HepG2 (cell line): ENCODE results near the gene TSC22D3. TPM values are rescaled to one million over a fixed set of nuclear protein-coding genes. Genes with fewer than 3 reads are reported as not detected.

Experiments
- ARID4A ChIP-seq: sonication (generic); formaldehyde crosslinking; IDR thresholded peaks from 2 replicates; pipeline ENCODE4 v1.5.0; 2020; ENCODE audit warnings: mild to moderate bottlenecking, missing genetic modification reagents, borderline replicate concordance
- ASH2L ChIP-seq: fragments of 300-600, 200-600 bp; sonication (generic); IDR thresholded peaks from 2 replicates; pipeline ENCODE4 v1.7.0; 2017; ENCODE audit warnings: low read depth, mild to moderate bottlenecking, moderate library complexity, mixed read lengths, low read length; ENCODE audit not compliant: insufficient read length
- ATF2 ChIP-seq: sonication (generic); formaldehyde crosslinking; IDR thresholded peaks from 2 replicates; pipeline ENCODE4 v1.4.0; 2020; ENCODE audit warnings: missing genetic modification reagents
- ATRX ChIP-seq: sonication (generic); formaldehyde crosslinking; IDR thresholded peaks from 2 replicates; pipeline ENCODE4 v1.4.0; 2020; ENCODE audit warnings: missing genetic modification reagents, borderline replicate concordance
- FOXA1 ChIP-seq, 2 experiments: fragments of 450-650 bp in 1 of 2; sonication (generic) in 1 of 2; formaldehyde crosslinking in 1 of 2; IDR thresholded peaks; 2 replicates each; pipeline versions ENCODE4 v1.4.0 to v1.6.1; 2016 to 2020; ENCODE audit warnings: missing genetic modification reagents in 1 of 2
- GATAD2A ChIP-seq: IDR thresholded peaks from 2 replicates; pipeline ENCODE4 v1.6.1; 2016
- HNRNPL ChIP-seq: fragments of 200-400 bp; formaldehyde crosslinking; IDR thresholded peaks from 2 replicates; pipeline ENCODE4 v1.6.1; 2017; ENCODE audit warnings: mild to moderate bottlenecking, low read depth, low read length
- HOXA5 ChIP-seq: sonication (generic); formaldehyde crosslinking; IDR thresholded peaks from 2 replicates; pipeline ENCODE4 v1.4.0; 2020; ENCODE audit warnings: missing genetic modification reagents
- MAFK ChIP-seq, 2 experiments: IDR thresholded peaks in 1 of 2; conservative IDR thresholded peaks in 1 of 2; 2 replicates each; pipeline ENCODE4 v1.6.1; 2011; ENCODE audit warnings: improper control_type of control experiment in 2 of 2, low read length in 2 of 2
- NR2C2 ChIP-seq: sonication (generic); formaldehyde crosslinking; IDR thresholded peaks from 2 replicates; pipeline ENCODE4 v1.4.0; 2020; ENCODE audit warnings: missing genetic modification reagents, mild to moderate bottlenecking, moderate library complexity, borderline replicate concordance
- RNF2 ChIP-seq: fragments of 450-650 bp; conservative IDR thresholded peaks from 2 replicates; pipeline ENCODE4 v1.6.1; 2016; ENCODE audit warnings: low read depth
- ZBTB46 ChIP-seq: sonication (generic); formaldehyde crosslinking; IDR thresholded peaks from 2 replicates; pipeline ENCODE4 v1.4.0; 2020; ENCODE audit warnings: mild to moderate bottlenecking, missing genetic modification reagents, borderline replicate concordance
- ZNF574 ChIP-seq: sonication (generic); formaldehyde crosslinking; IDR thresholded peaks from 2 replicates; pipeline ENCODE4 v1.4.0; 2020; ENCODE audit warnings: missing genetic modification reagents
- ZNF788 ChIP-seq: sonication (generic); formaldehyde crosslinking; IDR thresholded peaks from 2 replicates; pipeline ENCODE4 v1.5.0; 2020; ENCODE audit warnings: mild to moderate bottlenecking, missing genetic modification reagents, borderline replicate concordance
- ZNF839 ChIP-seq: sonication (generic); formaldehyde crosslinking; IDR thresholded peaks from 2 replicates; pipeline ENCODE4 v1.4.0; 2020; ENCODE audit warnings: missing genetic modification reagents, mild to moderate bottlenecking, borderline replicate concordance
- ZSCAN25 ChIP-seq: sonication (generic); formaldehyde crosslinking; IDR thresholded peaks from 2 replicates; pipeline ENCODE4 v1.8.0; 2022; ENCODE audit warnings: mild to moderate bottlenecking, missing genetic modification reagents
- ZSCAN29 ChIP-seq: sonication (generic); formaldehyde crosslinking; conservative IDR thresholded peaks from 2 replicates; pipeline ENCODE4 v1.4.0; 2020; ENCODE audit warnings: mild to moderate bottlenecking, missing genetic modification reagents
- polyA plus RNA-seq, 8 experiments: library from polyadenylated mRNA; depleted of rRNA in 3 of 8; stranded (reverse) in 7 of 8; unstranded in 1 of 8; fragments of >200 nt; fragmentation: Illumina TruSeq in 4 of 8; extraction: Trizol in 4 of 8; gene quantifications; 2 replicates each; pipeline versions ENCODE4 v1.2.1 to v1.2.3, GENCODE V29; 2011 to 2016; ENCODE audit warnings: low read depth in 4 of 8, missing spikeins in 1 of 8, mixed read lengths in 1 of 8; ENCODE audit not compliant: insufficient read depth in 1 of 8
- total RNA-seq, 5 experiments: library from RNA; depleted of rRNA; stranded (reverse); fragments of >200 nt; fragmentation: Illumina TruSeq; extraction: Trizol; gene quantifications; 2 replicates each; pipeline ENCODE4 v1.2.3, GENCODE V29; 2016; ENCODE audit warnings: low read depth in 1 of 5

TSC22D3 gene
- total and polyA plus RNA-seq, 2 of the 13 experiments (the other 11 are each of a cell fraction or from before 2014, with no cell fraction given) = 0.82 to 1.5 TPM

GRCh38 chrX:107726816-107727534, 48.6 kb downstream of the TSC22D3 start (continued):
- TF ChIP-seq ZBTB46 (CRISPR knock-in tag) (no peak), ZNF839 (CRISPR knock-in tag) (no peak), HNRNPL (no peak), ASH2L (no peak), ATRX (CRISPR knock-in tag) (no peak), MAFK (conservative IDR thresholded peaks at IDR 0.05 in 1 of 2, IDR thresholded peaks at IDR 0.05 in 1 of 2; ENCODE audit: low read length in 2 of 2) (no peak), ZSCAN29 (CRISPR knock-in tag) (no peak), FOXA1 (IDR thresholded peaks at IDR 0.05) (no peak), FOXA1 (CRISPR knock-in tag; IDR thresholded peaks at IDR 0.05) (peak; percentile 56; the same call in 1 of the 2 replicates), NR2C2 (CRISPR knock-in tag) (no peak), ATF2 (CRISPR knock-in tag) (no peak), HOXA5 (CRISPR knock-in tag) (no peak), ZNF788 (CRISPR knock-in tag) (no peak), ZNF574 (CRISPR knock-in tag) (no peak), GATAD2A (peak; percentile 61; the same call in 1 of the 2 replicates), ARID4A (CRISPR knock-in tag) (no peak), ZSCAN25 (CRISPR knock-in tag) (no peak), RNF2 (no peak)
